Uterus (tissue), 4 donors: ENCODE results near the gene FKBP4. TPM values are rescaled to one million over a fixed set of nuclear protein-coding genes. Genes with fewer than 3 reads are reported as not detected.

Experiments
- DNase-seq, 2 donors: peaks; one replicate each; pipeline ENCODE4 v3.0.0-alpha.2; 2019 to 2020
- H3K27ac ChIP-seq, 2 donors: fragments of 200-600 bp; sonication (generic); 1 replicate in 1 of 2; 2 replicates in 1 of 2; pipeline ENCODE4 v1.5.1; 2016 to 2018
- H3K27me3 ChIP-seq, 2 donors: fragments of 200-600 bp; sonication (generic); one replicate each; pipeline ENCODE4 v1.5.1; 2018 to 2019; ENCODE audit warnings: control low read depth in 1 of 2
- H3K36me3 ChIP-seq, 2 donors: fragments of 200-600 bp; sonication (generic); one replicate each; pipeline ENCODE4 v1.5.1; 2019; ENCODE audit warnings: control low read depth in 1 of 2
- H3K4me1 ChIP-seq, 2 donors: fragments of 200-600 bp; sonication (generic); one replicate each; pipeline ENCODE4 v1.5.1; 2018 to 2019; ENCODE audit warnings: control low read depth in 1 of 2
- H3K4me3 ChIP-seq, 2 donors: fragments of 200-600 bp; sonication (generic); 1 replicate in 1 of 2; 2 replicates in 1 of 2; pipeline ENCODE4 v1.5.1; 2018 to 2019; ENCODE audit warnings: mild to moderate bottlenecking in 1 of 2
- H3K9me3 ChIP-seq, 2 donors: fragments of 200-600 bp; sonication (generic); one replicate each; pipeline ENCODE4 v1.5.1; 2019; ENCODE audit warnings: control low read depth in 1 of 2
- CTCF ChIP-seq, 4 experiments: fragments of 200-600 bp in 2 of 4; fragments of 450-650 bp in 2 of 4; sonication (generic) in 2 of 4; IDR thresholded peaks; one replicate each; pipeline ENCODE4 v1.5.1; 2016 to 2019; ENCODE audit warnings: antibody characterized with exemption in 4 of 4, mild to moderate bottlenecking in 2 of 4, moderate library complexity in 1 of 4
- POLR2A ChIP-seq, 2 donors: fragments of 450-650 bp; IDR thresholded peaks; one replicate each; pipeline ENCODE4 v1.6.1; 2016; ENCODE audit warnings: antibody characterized with exemption in 2 of 2, mild to moderate bottlenecking in 1 of 2, moderate library complexity in 1 of 2
- intact Hi-C: fragments of 100-400 bp; cut with DNase I; formaldehyde crosslinking; loops from one replicate; pipeline ENCODE4 v1.15.1; 2023; ENCODE audit warnings: low total_unique reads
- total RNA-seq, 4 donors: library from RNA; depleted of rRNA in 3 of 4; stranded (reverse); fragments of >200 nt in 3 of 4; gene quantifications; one replicate each; pipeline versions ENCODE4 v1.1.0 to v1.2.4, GENCODE V29; 2014 to 2023
- donor health status: DM: yes; HTN: yes; CAD: no.

FKBP4 gene
- total RNA-seq, 4 donors from 2014 or later = 8.5 to 59.0 (median 36.7) TPM

DNA sequence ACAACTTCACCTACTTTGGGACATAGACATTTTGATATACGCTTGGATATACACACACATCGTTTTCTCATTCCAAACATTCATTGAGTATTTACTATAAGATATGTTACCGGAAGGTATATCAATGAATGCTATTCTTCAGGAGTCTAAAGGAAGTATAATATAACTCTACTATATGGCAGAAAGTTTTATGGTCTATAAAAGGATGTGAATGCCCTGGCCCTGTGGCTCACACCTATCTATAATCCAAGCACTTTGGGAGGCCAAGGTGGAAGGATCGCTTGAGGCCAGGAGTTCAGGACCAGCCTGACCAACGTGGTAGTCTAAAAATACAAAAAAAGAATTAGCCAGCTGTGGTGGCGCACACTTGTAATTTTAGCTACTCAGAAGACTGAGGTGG lies 34.5 kb downstream of the FKBP4 start:
- TF ChIP-seq CTCF (IDR thresholded peaks at IDR 0.05) = no peak
- no peak for TF ChIP-seq POLR2A (IDR thresholded peaks at IDR 0.05)
- Histone ChIP-seq H3K4me3 (no peak overlapping the region), H3K27me3 (no peaks in the 10 kb centered on the region), H3K9me3 (no peaks in the 10 kb centered on the region), H3K27ac (no peak overlapping the region), H3K4me1 (peaks cover 0 to under 1% of the 10 kb centered on the region in 2 donors), H3K36me3 (no peaks in the 10 kb centered on the region)
- intact Hi-C loops = no loop called here
- no peak for DNase-seq

DNA sequence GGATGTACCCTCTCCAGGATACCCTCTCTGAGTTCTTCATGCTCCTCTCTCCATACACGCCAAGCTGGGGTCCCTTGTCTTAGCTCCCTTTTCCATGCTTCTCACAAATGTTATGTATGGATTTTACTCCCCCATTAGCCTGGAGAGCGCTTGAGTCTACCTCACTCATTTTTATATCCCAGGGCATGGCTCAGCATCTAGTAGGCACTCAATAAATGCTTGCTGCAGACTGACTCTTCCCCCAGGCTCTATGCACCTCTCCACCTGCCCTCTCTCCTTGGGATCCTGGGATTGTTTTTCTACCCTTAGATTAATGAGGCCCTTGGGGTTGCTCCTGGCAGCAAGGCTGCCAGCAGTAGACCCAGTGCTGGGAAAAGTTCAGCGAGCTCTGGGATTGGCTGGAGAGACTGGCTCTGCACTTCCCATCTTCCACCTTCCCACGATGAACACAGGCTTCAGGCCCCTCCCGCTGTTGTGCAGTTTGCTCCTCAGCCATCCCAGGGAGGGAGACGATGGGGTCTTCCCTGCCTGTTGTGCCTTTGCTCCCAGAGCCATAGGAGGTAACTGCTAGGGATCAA lies 37.9 kb downstream of the FKBP4 start:
- no peak overlapping the region for H3K4me3 ChIP-seq
- peaks cover 0 to 8% of the 10 kb centered on the region in 2 donors for H3K4me1 ChIP-seq
- H3K36me3 ChIP-seq = no peaks in the 10 kb centered on the region
- no peaks in the 10 kb centered on the region for H3K9me3 ChIP-seq
- no peak for DNase-seq
- no peak for TF ChIP-seq POLR2A (IDR thresholded peaks at IDR 0.05)
- H3K27ac ChIP-seq = peak overlapping the region; percentile 13 to 61
- intact Hi-C loops = no loop called here
- H3K27me3 ChIP-seq = no peaks in the 10 kb centered on the region

- intact Hi-C loops = no loop called here
- no peak for DNase-seq
- H3K4me3 ChIP-seq = no peak overlapping the region
- no peaks in the 10 kb centered on the region for H3K9me3 ChIP-seq
- no peaks in the 10 kb centered on the region for H3K36me3 ChIP-seq
- no peak for TF ChIP-seq CTCF (IDR thresholded peaks at IDR 0.05)
- no peak for TF ChIP-seq POLR2A (IDR thresholded peaks at IDR 0.05)
- no peaks in the 10 kb centered on the region for H3K27me3 ChIP-seq
- H3K27ac ChIP-seq = peak overlapping the region; percentile 13 to 61
- H3K4me1 ChIP-seq = peaks cover 0 to 8% of the 10 kb centered on the region in 2 donors
These were observed 38.6 kb downstream of the FKBP4 start for GRCh38 chr12:2833327-2833726.

DNA sequence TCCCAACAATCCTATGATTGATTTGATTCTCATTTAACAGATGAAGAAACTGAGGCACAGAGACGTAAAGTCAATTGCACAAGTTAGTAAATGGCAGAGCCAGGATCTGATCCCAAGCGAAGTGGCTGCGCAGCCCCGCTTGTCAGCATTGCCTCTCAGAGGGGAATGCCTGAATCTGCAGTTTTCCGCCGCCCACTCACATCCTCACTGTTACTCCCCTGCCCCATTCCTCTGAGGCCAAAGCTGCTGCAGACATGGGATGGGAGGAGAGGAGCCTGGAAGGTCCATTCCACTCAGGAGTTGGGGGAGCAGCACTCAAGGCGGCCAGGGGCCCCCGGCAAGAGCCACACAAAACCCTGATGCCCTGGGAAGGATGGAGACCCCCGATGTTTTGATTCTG lies 39.0 kb downstream of the FKBP4 start:
- peaks cover 0 to 8% of the 10 kb centered on the region in 2 donors for H3K4me1 ChIP-seq
- peak overlapping the region in 1 of 2 donors; percentile 26 for H3K4me3 ChIP-seq
- intact Hi-C loops = no loop called here
- peak in 1 of 2 donors; percentile 42 for DNase-seq
- H3K27ac ChIP-seq = peak overlapping the region; percentile 61 to 73
- no peaks in the 10 kb centered on the region for H3K36me3 ChIP-seq
- TF ChIP-seq POLR2A (IDR thresholded peaks at IDR 0.05) = no peak
- H3K27me3 ChIP-seq = no peaks in the 10 kb centered on the region
- H3K9me3 ChIP-seq = no peaks in the 10 kb centered on the region

DNA sequence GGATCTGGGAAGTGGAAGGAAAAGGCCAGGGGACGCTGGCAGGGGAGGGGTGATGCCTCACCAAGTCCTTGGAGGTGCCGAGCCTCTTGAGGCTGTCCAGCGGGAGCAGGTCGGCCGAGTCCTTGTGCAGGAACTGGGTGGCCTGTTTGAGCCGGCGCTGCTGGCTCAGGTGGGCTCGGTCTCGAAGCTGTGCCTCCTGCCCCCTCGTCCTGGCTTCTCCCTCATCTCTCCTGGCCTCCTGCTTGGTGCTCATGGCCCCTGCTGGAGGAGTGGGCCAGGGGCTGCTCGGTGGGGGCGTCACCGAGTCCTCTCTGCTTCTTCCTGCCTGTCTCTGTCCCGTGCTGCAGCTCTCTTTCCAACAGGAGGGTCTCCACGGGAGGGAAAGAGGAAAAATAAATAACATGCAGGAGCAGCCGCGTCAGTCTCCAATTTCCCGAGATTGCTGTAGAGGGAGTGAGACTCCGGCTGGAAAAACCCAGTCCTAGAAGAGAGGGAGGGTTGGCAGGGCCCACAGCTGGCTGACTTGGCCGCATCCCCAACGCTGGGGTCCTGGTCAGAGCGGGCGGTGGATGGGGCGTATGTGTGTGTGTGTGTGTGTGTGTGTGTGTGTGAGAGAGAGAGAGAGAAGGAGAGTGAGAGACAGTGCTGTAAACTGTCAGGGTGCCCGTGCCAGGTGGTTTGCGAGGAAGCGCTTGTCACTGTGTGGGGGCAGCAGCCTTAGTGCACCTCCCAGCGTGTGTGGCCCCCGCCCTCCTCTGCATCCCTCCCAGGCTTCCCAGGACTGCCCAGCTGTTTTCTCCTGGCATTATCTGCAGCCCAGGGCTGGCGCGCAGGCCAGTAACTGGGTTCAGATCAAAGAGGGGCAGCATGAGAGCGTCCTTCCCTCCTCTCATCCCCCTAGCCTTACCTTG lies 40.1 kb downstream of the FKBP4 start, which contains the start of gene NRIP2:
NRIP2 (minus strand) TSS at position 455 of the 911 bp plus-strand sequence; CDS start at position 403, 52 bp downstream.
- Histone ChIP-seq H3K27ac (peak within 1 kb of the TSS; percentile 61 to 73), H3K4me3 (peak within 1 kb of the TSS; percentile 2 to 26), H3K27me3 (no peaks in the 10 kb centered on the region), H3K4me1 (peaks cover 0 to 8% of the 10 kb centered on the region in 2 donors), H3K36me3 (no peaks in the 10 kb centered on the region), H3K9me3 (no peaks in the 10 kb centered on the region)
- DNase-seq = peak; percentile 63 to 66
- intact Hi-C loops = no loop called here
- peak in 3 of 4 experiments; percentile 6 to 22 (median 19) for TF ChIP-seq CTCF (IDR thresholded peaks at IDR 0.05)
- TF ChIP-seq POLR2A (IDR thresholded peaks at IDR 0.05) = no peak
